HG03439 (cell line): Measurements from ENCODE around the gene C16orf96.

ENCODE experiments used
- ATAC-seq: cut with Tn5 transposase; IDR thresholded peaks from one replicate; pipeline ENCODE4 v1.9.1; 2021; ENCODE audit warnings: mild to moderate bottlenecking, moderate library complexity; ENCODE audit not compliant: unreplicated experiment

C16orf96 gene

DNA sequence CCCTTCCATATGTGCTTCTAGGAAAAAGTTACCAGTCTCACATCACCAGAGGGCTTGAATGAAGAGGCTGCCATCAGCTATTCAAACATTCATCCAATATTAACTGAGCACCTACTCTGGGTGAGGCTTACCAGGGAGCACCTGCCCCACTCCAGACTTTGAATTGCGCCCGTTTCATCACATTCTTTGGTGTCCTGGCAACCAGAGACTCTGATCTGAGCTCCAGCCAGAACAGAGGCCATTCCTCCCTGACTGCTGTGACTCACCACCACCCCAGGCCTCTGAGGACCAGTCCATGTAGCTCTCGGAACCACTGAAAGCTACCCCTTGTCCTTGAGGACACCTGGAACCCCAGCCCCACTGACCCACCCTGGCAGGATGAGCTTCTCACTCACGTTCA, at the start of gene C16orf96:
TSS of gene C16orf96 (plus strand) at position 229 of the 400 bp plus-strand sequence. CDS start at position 379, 150 bp downstream.
- no peak for ATAC-seq

DNA sequence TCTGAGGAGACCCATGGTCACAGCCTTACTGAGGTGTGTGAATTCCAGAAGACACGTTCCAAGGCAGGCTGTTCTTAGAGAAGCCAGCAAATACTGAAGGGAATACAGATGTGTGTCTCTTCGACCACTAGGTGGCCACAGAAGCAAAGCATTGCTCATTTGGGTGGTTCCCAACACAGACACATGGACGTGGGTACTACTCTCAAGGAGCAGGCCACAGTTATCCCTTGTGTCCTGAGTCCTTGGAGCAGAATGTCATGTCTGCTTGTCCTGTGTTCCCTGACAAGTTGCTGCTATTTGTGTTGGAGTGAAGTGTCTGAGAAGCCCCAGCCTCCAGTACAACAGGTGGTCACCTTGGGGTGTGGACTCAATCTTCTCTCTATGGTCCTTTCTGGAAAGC, 49.7 kb upstream of the C16orf96 start:
- ATAC-seq, result no peak

DNA sequence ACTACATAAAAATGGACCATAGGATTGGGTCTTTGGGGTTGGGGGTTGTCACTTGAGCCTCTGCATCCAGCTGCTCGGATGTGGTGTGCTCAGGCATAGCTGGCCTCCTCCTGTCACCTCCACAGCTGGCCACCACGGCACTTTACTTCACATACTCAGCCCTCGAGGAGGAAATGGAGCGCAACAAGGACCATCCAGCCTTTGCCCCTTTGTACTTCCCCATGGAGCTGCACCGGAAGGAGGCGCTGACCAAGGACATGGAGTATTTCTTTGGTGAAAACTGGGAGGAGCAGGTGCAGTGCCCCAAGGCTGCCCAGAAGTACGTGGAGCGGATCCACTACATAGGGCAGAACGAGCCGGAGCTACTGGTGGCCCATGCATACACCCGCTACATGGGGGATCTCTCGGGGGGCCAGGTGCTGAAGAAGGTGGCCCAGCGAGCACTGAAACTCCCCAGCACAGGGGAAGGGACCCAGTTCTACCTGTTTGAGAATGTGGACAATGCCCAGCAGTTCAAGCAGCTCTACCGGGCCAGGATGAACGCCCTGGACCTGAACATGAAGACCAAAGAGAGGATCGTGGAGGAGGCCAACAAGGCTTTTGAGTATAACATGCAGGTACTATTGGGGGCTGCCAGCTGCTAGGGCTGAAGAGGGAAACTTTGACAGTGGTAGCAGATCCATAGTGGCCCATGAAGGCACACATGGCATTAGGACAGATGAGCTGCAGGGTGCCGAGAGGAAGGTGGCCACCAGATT, 48.4 kb upstream of the C16orf96 start:
- no peak for ATAC-seq

DNA sequence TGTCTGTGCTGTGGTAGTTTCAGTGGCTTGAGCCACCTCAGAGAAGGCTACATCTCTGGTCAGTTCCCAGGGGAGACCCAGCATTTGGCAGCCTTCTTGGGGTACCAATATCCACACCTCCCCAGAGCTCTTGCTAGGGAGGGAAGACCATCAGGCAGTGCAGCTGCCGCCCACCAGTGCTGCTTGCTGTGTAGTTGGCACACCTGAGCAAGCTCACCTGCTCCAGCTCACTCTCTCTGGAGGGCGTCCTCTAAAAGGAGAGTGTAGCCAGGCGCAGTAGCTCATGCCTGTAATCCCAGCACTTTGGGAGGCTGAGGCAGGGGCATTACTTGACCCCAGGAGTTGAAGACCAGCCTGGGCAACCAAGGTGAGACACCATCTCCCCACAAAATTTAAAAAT, 47.3 kb upstream of the C16orf96 start:
- no peak for ATAC-seq

DNA sequence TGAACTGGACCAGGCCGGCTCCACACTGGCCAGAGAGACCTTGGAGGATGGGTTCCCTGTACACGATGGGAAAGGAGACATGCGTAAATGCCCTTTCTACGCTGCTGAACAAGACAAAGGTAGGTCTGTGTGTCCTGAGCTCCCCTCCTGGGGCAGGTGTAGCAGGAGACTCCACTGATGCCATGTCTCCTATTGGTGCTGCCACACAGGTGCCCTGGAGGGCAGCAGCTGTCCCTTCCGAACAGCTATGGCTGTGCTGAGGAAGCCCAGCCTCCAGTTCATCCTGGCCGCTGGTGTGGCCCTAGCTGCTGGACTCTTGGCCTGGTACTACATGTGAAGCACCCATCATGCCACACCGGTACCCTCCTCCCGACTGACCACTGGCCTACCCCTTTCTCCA, 46.7 kb upstream of the C16orf96 start:
- ATAC-seq, result no peak

- ATAC-seq, result no peak
These were observed 46.0 kb upstream of the C16orf96 start for GRCh38 chr16:4510131-4510530.

DNA sequence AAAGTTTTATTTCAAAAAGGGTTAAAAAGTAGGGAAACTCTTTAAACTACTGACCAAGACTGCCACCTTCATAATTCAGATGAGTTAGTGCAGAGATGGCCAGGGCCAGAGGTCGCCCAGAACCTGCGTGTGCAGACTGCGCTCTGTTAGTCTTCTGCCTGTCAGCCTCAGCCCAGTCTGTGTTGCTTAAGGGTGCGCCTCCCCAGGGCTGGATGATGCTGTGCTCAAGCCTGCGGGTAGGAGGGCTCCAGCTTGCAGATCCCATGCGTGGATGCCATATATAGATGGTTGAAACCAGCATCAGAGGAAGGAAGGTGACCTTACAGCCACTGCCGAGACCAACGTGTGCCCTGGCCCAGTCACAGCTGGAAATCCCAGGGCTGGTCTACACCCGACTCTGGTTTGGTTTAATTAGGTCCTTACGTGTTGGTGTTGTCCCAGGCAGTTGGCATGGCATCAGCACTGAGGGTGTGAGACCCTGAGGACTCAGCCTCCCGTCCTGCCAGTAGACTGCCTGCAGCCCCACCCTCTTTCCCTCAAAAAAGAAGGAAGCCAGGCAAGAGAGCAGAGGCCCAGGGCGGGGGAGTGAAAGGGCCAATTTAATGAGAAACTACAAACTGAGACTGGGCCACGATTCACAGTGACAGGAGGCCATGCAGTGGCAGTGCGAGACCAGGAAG, 45.3 kb upstream of the C16orf96 start:
- no peak for ATAC-seq

- ATAC-seq, result no peak
These were observed 44.6 kb upstream of the C16orf96 start for GRCh38 chr16:4511441-4512082.

- no peak for ATAC-seq
These were observed 43.7 kb upstream of the C16orf96 start for GRCh38 chr16:4512473-4512872.

- no peak for ATAC-seq
These were observed 42.9 kb upstream of the C16orf96 start for GRCh38 chr16:4513086-4513860.

DNA sequence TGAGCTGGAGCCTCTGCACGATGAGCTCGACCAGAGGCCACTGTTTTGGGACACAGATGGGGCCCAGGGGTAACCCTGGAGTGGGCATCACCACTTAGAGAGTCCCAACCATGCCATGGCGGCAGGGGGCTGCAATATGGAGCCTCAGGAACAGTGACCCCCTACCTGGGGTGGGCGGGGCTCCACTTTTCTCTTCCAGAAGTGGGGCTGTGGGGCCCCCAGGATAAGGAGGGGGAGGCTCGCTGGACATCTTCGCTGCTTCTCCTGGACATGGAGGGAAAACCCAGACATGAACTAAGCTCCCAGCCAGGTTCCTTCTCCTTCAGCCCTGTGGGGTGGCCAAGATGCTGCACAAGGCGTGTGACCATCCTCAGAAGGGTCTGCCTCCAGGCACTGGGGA, 42.3 kb upstream of the C16orf96 start:
- no peak for ATAC-seq

DNA sequence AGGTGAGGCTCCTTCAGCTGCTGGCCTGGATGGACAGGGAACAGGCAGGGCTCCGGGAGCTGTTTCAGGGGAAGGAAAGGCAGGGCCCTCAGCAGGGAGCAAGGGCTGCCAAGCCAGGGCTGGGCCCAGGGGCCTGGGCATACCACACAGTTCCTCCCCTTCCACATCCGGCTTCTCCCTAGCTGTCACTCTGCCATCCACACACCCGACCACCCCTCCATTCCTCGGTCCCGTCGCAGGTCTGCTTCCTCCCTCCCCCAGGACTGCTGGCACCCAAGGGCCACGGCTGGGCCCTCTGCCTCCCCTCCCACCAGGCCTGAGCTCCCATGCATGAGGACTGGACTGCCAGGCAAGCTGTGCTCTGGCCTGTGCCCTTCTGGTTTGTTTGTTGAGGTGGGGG, 41.5 kb upstream of the C16orf96 start:
- no peak for ATAC-seq

- ATAC-seq, result no peak
These were observed 40.4 kb upstream of the C16orf96 start for GRCh38 chr16:4515611-4516233.

DNA sequence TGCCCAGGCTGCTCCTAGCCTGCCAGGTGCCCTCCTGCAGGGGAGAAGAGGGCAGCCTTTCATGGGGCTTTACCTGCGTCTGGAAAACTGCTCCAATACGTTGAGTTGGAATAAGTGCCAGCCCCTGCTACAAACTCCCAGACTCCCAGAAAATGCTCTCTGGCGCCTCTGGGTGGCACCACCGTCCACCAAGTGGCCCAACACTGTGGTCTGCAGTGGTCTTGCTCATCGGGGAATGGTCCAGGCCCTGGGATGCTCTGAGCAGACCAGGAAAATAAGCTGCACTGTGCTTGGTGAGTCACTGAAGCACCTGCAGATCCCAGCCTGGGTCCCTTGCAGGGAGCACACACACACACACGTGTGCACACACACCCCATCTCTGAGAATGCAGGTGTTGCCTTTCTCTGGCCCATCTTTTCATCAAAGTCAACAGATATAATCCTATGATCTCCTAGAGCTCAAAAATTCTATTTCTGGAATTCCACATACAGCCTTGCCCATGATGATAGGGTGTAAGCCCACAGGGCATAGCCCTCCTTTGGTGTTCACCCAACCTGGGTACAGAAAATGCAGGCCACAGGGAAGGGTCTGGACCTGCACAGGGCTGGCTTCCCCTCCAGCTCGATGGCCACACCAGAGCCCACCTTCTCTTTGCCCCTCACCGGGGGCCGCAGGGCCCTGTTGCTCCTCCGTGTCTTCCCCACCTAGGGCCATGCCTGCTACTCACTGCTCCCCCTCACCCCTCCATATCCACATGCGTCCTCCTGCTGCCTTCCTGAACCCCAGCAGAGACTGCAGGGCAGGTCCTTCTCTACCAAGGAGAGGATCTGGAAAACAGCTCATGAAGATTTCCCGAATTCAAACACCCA, 38.1 kb upstream of the C16orf96 start:
- no peak for ATAC-seq

DNA sequence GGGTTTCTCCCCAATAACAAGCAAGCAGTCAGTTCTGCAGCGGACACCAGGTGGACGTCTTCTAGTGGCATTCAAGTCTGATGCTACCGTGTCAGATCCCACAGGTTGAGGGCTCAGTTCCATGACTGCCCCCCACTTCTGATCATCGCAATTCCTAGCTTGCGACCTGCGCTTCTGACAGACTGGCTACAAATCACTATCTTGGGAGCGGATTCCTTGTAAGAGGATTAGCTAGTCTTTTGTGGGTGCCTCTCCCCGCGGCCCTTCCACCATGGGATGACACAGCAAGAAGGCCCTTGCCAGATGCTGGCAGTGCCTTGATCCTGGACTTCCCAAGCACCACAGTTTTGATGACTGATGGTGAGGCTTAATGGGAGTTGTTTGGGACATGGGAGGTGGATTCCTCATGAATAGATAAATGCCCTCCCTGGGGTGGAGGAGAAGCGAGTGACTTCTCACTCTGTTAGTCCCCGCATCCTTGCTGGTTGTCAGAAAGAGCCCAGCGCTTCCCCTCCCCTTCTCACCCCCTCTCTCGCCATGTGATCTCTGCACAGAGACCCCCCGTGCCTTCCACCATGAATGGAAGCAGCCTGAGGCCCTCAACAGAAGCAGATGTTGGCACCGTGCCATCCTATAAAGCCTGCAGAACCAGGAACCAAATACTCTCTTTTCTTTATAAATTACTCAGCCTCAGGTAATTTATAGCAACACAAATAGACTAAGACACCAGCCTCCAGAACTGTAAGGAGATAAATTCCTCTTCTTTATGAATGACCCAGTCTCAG, 36.7 kb upstream of the C16orf96 start:
- ATAC-seq, result no peak

DNA sequence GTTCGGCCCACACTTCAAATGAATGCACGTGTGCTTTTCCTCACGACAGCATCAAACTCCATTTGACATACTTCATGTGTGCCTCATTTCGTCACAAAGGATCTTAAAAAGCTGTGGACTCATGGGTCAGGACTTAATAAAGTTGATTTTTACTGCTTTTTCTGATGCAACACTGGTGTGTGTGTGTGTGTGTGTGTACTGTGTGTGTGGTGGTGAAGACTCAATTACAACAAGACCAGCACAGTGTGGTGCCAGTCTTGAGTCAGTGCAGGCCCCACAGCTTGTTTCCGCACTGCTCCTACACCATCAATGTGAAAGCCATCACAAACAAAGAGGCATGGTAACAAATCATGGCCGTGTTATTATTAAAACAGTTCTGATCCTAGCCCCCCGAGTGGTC, 35.2 kb upstream of the C16orf96 start:
- no peak for ATAC-seq

DNA sequence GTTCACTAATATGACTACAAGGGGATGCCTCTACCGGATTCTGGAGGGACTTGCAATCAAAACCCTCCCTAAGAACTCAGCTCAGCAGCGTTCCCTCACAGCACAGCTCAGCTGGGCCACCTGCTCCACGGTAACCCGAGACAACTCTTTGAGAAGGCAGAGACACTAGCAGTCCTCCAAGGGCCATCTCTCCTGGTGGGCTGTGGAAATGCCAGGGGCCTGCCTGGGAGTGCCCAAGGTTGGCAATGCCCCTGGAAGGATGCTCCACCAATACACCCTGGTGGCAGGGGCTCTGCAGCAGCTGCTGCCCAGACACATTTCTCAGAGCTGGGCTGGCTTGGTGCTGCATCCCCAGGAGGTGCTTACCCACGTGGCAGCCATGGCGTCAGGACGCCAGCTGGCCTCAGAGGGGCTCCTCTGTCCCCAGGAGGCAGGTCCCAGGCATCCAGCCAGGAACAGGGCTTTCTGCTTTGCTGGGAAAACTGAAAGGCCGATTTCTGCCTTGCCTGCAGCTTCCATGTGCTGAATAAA, 34.0 kb upstream of the C16orf96 start:
- no peak for ATAC-seq

- no peak for ATAC-seq
These were observed 32.5 kb upstream of the C16orf96 start for GRCh38 chr16:4523686-4524085.

- ATAC-seq, result no peak
These were observed 31.6 kb upstream of the C16orf96 start for GRCh38 chr16:4524571-4524970.
